Ectodermal cell (in vitro differentiated cells): Measurements from ENCODE around the gene PID1.

ENCODE experiments used
- H3K27ac ChIP-seq: 2 replicates; pipeline ENCODE4 v1.7.0; 2013; ENCODE audit warnings: mild to moderate bottlenecking, low read depth, low read length; ENCODE audit not compliant: insufficient read depth, poor library complexity, severe bottlenecking
- H3K27me3 ChIP-seq: 2 replicates; pipeline ENCODE4 v1.7.0; 2013; ENCODE audit warnings: mild to moderate bottlenecking, low read length; ENCODE audit not compliant: insufficient read depth, control insufficient read depth, poor library complexity, severe bottlenecking
- H3K36me3 ChIP-seq: one replicate; pipeline ENCODE4 v1.7.0; 2013; ENCODE audit warnings: low read length; ENCODE audit not compliant: control insufficient read depth, insufficient read depth
- H3K4me1 ChIP-seq: one replicate; pipeline ENCODE4 v1.7.0; 2013; ENCODE audit warnings: low read length; ENCODE audit not compliant: control insufficient read depth, insufficient read depth
- H3K4me3 ChIP-seq: 2 replicates; pipeline ENCODE4 v1.7.0; 2013; ENCODE audit warnings: low read depth, low read length, control low read depth; ENCODE audit not compliant: insufficient read depth
- H3K9me3 ChIP-seq: 2 replicates; pipeline ENCODE4 v1.7.0; 2013; ENCODE audit warnings: mild to moderate bottlenecking, low read length, moderate library complexity; ENCODE audit not compliant: control insufficient read depth
- WGBS, 2 experiments: methylation state at CpG; one replicate each; pipeline ENCODE4 v1.1.7; 2013; ENCODE audit warnings: missing lambda C conversion rate in 2 of 2; 5-methylcytosine and 5-hydroxymethylcytosine counted together

The PID1 gene

DNA sequence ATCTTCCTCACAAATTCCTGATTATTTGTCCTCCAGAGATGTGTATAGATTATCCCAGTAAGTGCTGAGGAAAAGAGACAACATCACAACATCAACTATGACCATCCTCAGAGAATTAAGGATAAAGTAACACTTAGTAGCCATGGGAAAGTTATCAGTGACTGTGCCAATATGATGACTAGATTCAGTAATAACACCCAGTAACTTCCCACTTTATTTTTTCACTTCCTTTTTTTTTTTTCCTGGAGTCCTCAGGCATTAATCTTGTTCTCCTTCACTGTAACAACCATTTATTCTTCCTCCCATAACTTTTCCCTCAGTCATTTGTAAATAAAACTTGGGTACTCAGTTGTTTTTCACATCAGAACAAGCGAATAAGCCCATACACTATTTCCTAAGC lies 16.7 kb upstream of the PID1 start:
- WGBS, 2 experiments: 89% methylated on average over 1 of the region's 1 CpG; no CpG with 5 or more reads in 1 of the 2 experiments
- Histone ChIP-seq H3K4me3 (no peak overlapping the region), H3K9me3 (no peaks in the 10 kb centered on the region), H3K27me3 (no peaks in the 10 kb centered on the region), H3K4me1 (no peaks in the 10 kb centered on the region), H3K36me3 (no peaks in the 10 kb centered on the region), H3K27ac (no peak overlapping the region)

DNA sequence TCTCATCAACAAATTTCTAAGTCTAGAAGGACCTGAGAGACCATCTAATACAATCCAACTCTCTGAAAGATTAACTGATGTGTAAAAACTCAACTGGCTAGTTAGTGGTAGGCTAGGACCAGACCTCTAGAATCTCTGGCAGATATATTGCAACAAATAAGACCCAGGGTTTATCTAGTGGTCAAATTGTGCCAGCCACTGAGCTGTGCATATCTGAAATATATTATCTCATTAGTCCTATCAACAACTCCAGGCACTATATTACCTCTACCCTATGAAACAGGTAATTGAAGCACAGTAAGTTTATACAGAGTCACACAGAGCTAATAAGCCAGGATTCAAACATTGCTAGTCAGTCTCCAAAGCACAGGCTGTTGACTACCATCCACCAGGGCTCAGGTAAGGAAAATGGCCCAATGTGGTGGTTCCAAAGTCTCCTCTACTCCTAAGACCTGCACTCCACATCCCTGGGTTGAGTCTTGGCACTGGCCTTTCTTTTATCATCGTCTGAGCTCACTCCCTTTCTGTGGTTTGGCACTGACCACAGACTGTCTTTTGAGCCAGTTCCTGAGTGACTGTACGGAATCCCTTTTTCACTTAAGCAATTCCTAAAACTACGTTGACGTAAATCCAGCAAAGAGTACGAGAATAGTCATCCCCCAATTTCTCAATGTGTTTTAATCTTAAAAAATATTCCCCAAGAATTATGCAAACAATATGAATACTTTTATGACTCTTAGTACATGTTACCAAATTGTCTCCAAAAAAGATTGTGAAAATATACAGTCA lies 11.9 kb upstream of the PID1 start:
- H3K9me3 ChIP-seq: no peaks in the 10 kb centered on the region
- H3K27me3 ChIP-seq: no peaks in the 10 kb centered on the region
- H3K36me3 ChIP-seq: no peaks in the 10 kb centered on the region
- 92 to 95% methylated on average over 5 of the region's 5 CpGs for WGBS, 2 experiments
- H3K27ac ChIP-seq: no peak overlapping the region
- no peaks in the 10 kb centered on the region for H3K4me1 ChIP-seq
- H3K4me3 ChIP-seq: no peak overlapping the region

DNA sequence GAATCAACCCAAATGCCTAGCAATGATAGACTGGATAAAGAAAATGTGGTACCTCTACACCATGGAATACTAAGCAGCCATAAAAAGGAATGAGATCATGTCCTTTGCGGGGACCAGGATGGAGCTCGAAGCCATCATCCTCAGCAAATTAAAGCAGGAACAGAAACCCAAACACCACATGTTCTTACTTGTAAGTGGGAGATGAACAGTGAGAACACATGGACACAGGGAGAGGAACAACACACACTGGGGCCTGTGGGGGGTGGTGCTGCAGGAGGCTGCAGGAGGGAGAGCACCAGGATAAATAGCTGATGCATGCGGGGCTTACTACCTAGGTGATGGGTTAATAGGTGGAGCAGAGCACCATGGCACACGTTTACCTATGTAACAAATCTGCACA lies 8.4 kb upstream of the PID1 start:
- WGBS, 2 experiments: 88 to 89% methylated on average over 3 to 4 of the region's 4 CpGs
- H3K4me3 ChIP-seq: no peak overlapping the region

DNA sequence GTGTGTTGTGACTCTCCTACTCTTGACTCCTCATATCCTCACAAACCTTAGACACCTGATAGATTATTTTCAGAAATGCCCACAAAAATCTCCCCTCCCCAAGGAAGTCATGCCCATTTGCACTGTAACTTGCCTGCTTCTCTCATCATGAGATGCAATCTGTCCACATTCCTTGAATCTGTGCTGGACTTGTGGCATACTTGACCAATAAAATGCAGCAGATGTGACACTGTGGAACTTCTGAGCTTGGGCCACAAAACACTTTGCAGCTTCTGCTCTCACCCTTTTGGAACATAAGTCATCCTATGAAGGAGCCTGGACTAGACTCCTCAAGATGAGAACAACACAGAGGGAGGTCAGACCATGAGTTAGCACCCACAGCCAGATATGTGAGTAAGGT lies 4.4 kb upstream of the PID1 start:
- Histone ChIP-seq H3K36me3 (no peaks in the 10 kb centered on the region), H3K4me3 (no peak overlapping the region), H3K27me3 (peaks cover 20% of the 10 kb centered on the region), H3K4me1 (no peaks in the 10 kb centered on the region), H3K9me3 (no peaks in the 10 kb centered on the region), H3K27ac (no peak overlapping the region)

More for the DNA sequence above, 8.4 kb upstream of the PID1 start:
- Histone ChIP-seq H3K9me3 (no peaks in the 10 kb centered on the region), H3K36me3 (no peaks in the 10 kb centered on the region), H3K4me1 (no peaks in the 10 kb centered on the region), H3K27ac (no peak overlapping the region), H3K27me3 (no peaks in the 10 kb centered on the region)

DNA sequence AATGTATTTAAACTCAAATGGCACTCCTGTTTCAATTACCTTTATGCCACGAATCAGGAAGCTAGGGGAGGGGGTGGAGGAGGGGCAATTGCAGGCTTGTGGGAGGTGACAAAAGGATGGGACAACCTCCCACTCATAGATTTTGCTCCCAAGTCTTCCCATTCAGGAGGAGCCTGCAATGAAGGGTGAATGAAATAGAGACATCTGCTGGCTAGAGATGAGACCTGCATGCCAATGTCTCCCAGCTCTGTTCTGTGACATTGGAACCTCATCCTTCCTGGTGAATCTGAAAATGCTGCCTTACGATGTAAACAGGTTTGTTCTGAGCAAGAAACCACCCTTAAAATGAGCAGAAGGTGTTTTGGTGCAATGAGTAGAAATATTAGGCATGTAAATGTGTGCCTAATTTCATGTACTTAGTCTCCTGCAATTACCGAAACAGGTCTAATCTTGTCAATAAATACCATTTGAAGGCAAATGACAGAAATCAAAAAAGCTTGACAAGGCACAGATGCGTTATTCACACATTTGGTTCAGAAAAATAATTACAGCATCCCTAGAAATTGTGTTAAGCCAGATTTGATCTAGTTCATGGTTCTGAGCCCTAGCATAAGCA lies 2.7 kb upstream of the PID1 start:
- no peak overlapping the region for H3K4me3 ChIP-seq
- no peak overlapping the region for H3K27ac ChIP-seq

DNA sequence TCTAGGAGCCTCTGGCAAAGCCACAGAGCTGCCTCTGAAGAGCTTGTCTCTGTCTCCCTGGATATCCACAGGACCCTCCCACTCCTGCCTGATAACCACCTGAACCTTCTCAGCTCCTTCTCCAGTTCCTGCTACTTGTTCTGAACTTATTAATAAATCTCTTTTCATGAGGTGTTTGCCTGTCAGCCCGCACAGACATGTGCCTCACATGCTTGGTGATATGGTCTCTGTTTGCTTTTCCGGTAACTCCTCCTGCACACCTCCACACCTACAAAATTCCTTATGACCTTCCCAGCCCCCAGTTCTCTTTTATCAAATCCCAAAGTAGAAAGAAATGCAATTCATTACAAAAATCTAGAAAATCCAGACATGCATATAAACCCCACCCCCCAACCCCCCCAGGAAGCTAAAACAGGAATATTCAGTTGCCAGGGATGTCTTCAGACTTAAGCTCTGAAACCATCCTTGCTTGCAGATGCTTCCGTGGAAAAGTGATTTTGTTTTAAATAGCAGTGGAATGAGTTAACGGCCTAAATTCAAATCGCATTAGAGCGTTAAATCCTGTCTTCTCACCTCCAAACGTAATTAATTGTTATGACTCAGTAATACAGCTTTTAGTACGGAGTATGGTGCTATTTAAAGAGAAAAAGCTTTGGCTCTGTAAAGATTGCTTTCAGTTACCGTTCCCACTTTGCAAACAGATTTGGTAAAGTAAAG lies 2.1 kb upstream of the PID1 start:
- Histone ChIP-seq H3K27ac (no peak overlapping the region), H3K9me3 (no peaks in the 10 kb centered on the region), H3K36me3 (no peaks in the 10 kb centered on the region), H3K27me3 (peaks cover 28% of the 10 kb centered on the region), H3K4me1 (no peaks in the 10 kb centered on the region), H3K4me3 (no peak overlapping the region)
- WGBS, 2 experiments: 66 to 69% methylated on average over 9 of the region's 9 CpGs

More for the DNA sequence above, 2.7 kb upstream of the PID1 start:
- Histone ChIP-seq H3K4me1 (no peaks in the 10 kb centered on the region), H3K9me3 (no peaks in the 10 kb centered on the region), H3K36me3 (no peaks in the 10 kb centered on the region), H3K27me3 (peaks cover 28% of the 10 kb centered on the region)
- 47 to 68% methylated on average over 3 to 4 of the region's 4 CpGs for WGBS, 2 experiments

DNA sequence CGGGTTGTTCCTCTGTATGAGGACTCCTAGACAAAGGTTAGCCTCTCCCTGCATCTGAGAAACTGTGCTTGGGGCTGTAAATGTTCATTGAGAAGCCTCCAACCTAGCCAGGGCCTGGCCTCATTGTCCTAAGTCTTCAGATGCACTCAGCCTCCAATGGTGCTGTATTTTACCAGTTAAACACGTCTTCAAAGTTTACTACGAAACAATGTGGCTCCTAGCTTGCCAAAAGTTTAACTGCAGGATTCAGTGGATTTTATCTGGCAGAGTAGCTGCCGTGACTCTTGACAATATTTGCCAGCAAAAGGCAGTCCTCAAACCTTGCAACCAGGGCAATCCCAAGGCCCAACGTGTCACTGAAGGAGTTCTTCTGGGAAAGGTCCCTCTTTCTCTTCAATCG lies 1.1 kb downstream of the PID1 start:
- peaks cover 28% of the 10 kb centered on the region for H3K27me3 ChIP-seq
- no peaks in the 10 kb centered on the region for H3K9me3 ChIP-seq
- no peaks in the 10 kb centered on the region for H3K4me1 ChIP-seq
- H3K4me3 ChIP-seq: no peak overlapping the region
- H3K27ac ChIP-seq: no peak overlapping the region
- no peaks in the 10 kb centered on the region for H3K36me3 ChIP-seq
- 85% methylated on average over 6 of the region's 6 CpGs for WGBS, 2 experiments

DNA sequence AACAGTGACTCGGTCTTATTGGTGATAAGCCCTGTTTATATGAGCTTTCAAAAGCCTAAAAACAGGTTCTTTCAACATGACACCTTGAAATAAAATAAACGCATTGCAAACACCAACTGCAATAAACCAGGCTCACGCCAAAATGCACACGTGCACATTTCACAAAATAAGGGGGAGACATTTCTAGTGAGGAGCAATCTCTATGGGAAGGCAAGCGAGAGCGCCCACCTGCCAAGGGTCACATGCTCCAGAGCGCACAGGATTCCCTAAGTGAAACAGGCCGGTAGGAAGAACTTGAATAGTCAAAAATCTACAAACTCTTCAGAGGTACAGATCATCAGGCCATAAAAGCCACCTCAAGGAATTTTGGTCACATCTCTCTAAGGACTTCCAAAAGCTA lies 1.9 kb downstream of the PID1 start:
- no peaks in the 10 kb centered on the region for H3K36me3 ChIP-seq
- no peak overlapping the region for H3K4me3 ChIP-seq
- no peak overlapping the region for H3K27ac ChIP-seq
- peaks cover 28% of the 10 kb centered on the region for H3K27me3 ChIP-seq
- no peaks in the 10 kb centered on the region for H3K4me1 ChIP-seq
- WGBS, 2 experiments: 92 to 94% methylated on average over 8 of the region's 8 CpGs
- H3K9me3 ChIP-seq: no peaks in the 10 kb centered on the region

DNA sequence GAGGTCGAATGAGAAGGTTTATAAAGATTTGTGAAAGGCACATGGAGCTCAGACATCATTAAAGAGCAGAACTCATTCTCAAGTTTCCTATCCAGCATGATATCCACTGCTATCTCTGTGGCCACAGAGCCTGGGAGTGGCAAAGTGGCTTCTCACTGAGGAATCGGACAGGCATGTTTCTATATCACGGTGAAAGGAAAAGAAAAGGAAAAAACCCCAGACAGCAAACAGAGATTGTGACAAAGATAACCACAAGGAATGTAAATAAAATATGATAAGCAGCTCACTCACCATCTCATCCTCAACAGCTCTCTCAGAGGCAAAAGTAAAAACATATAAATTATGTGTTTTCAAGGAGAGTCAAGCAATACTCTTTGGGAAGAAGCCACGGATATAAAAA lies 2.5 kb downstream of the PID1 start:
- no peak overlapping the region for H3K4me3 ChIP-seq

DNA sequence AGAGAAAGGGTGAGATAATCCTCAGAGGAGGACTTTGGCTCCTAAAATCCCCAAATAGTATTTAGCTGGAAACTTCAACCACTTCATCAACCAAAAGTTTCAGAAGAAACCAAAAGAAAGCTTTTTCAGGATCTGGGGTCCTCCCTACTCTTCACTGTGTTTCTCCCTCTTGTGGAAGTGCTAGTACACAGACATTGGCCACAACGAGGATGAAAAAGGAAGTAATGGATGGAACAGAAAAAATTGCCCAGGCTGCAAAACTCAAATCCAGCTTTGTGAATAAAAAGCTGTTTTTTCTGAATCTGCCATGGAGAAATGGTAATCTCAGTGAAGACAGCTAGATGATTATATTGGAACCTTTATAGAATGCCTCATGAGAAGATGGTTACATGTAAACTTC lies 4.0 kb downstream of the PID1 start:
- Histone ChIP-seq H3K27me3 (peaks cover 20% of the 10 kb centered on the region), H3K9me3 (no peaks in the 10 kb centered on the region), H3K27ac (no peak overlapping the region), H3K36me3 (no peaks in the 10 kb centered on the region), H3K4me1 (no peaks in the 10 kb centered on the region), H3K4me3 (no peak overlapping the region)
- WGBS, 2 experiments: 88 to 90% methylated on average over 1 of the region's 1 CpG

More for the DNA sequence above, 2.5 kb downstream of the PID1 start:
- H3K27ac ChIP-seq: no peak overlapping the region
- H3K36me3 ChIP-seq: no peaks in the 10 kb centered on the region
- 88 to 89% methylated on average over 3 to 4 of the region's 4 CpGs for WGBS, 2 experiments
- H3K9me3 ChIP-seq: no peaks in the 10 kb centered on the region
- peaks cover 28% of the 10 kb centered on the region for H3K27me3 ChIP-seq
- no peaks in the 10 kb centered on the region for H3K4me1 ChIP-seq
